ENCODE data around the gene CCNE1. TPM values are rescaled to one million over a fixed set of nuclear protein-coding genes. Genes with fewer than 3 reads are reported as not detected.

CCNE1 gene
- total RNA-seq, 1 donor from 2014 or later: 14.7 TPM

DNA sequence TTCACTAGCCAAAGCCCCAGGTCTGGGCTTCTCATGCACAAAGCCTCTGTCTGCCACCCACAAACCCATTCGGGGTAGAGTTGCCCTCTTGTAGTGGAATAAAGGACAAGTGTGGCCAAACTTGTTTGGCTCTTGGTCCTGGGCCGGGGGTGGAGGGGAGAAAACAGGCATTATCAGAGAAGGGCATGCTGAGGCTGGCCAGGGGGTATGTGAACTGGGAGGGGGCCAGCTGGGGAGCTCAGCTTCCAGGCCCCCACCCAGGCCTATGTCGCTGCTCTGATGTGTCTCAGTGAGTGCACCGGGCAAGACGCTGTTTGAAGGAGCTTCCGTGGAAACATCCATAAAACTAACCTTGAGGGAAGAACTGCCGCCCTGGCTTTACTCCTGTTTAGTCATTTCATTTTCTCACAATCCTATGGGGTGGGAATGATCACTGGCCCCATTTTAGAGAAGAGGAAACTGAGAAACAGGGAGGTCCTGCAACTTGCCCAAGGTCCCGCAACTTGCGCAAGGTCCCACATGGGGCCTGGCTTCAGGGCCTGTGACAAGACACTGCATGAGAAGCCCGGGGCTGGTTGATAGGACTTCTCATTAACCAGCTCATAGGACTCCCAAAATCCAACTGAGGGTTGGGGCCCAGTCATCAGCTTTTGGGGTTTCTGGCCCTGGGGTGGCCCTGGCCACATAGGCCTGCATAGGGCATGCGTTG is 30.8 kb downstream of the CCNE1 start:
- Mint-ChIP-seq H3K36me3 (no peaks in the 10 kb centered on the region), H3K4me3 (peak overlapping the region; percentile 57), H3K4me1 (peaks cover 34% of the 10 kb centered on the region), H3K9me3 (no peaks in the 10 kb centered on the region), H3K27me3 (ENCODE audit: low read depth) (peaks cover 4% of the 10 kb centered on the region), H3K27ac (no peak overlapping the region)
- no peak for DNase-seq (ENCODE audit: low spot score in 2 of 2, unreplicated experiment in 2 of 2)
- TF ChIP-seq, protein P1, sequence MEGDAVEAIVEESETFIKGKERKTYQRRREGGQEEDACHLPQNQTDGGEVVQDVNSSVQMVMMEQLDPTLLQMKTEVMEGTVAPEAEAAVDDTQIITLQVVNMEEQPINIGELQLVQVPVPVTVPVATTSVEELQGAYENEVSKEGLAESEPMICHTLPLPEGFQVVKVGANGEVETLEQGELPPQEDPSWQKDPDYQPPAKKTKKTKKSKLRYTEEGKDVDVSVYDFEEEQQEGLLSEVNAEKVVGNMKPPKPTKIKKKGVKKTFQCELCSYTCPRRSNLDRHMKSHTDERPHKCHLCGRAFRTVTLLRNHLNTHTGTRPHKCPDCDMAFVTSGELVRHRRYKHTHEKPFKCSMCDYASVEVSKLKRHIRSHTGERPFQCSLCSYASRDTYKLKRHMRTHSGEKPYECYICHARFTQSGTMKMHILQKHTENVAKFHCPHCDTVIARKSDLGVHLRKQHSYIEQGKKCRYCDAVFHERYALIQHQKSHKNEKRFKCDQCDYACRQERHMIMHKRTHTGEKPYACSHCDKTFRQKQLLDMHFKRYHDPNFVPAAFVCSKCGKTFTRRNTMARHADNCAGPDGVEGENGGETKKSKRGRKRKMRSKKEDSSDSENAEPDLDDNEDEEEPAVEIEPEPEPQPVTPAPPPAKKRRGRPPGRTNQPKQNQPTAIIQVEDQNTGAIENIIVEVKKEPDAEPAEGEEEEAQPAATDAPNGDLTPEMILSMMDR (IDR thresholded peaks at IDR 0.05; ENCODE audit: unreplicated experiment): no peak

DNA sequence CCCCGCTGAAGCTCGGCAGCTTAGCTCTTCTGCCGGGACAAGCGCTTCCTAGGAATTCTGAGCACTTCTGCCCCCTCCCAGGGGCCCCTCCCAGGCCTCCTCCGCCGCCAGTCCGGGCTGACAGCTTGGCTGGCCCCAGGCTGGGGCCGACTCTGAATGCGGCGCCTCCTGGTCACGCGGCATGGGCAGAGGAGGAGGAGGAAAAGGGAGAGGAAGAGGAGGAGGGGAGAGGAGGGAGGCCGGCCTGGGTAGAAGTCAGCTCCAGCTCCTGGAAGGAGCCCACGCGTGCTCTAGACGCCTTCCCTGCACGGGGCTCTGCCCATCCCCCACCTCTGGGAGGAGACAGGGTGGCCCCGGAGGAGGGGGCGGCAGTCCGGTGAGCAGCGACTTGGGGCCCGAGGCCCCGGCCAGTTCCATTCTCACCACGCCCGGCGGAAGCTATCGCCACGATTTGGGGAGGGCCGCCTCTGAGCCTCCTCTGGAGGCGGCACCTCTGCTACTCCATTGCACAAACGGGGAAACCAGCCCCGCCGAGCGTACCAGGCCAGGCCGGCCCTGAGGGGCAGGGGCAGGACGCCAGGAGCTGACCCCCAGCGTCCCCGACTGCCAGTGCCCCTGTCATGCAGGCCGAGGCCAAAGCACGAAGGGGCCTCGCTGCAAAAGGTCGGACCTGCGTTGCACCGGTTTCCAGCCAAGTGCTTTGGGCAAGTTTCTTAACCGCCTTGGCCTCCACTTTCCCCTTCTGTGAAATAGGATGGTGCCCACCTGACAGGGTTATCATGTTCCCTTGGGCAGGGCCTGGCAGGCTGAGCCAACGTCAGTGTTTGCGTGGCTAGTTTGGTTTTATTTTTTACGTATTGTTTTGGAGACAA is 31.6 kb downstream of the CCNE1 start:
- H3K9me3 Mint-ChIP-seq: no peaks in the 10 kb centered on the region
- peaks cover 34% of the 10 kb centered on the region for H3K4me1 Mint-ChIP-seq
- DNase-seq (ENCODE audit: low spot score in 2 of 2, unreplicated experiment in 2 of 2): peak; percentile 40 to 54
- no peak overlapping the region for H3K27ac Mint-ChIP-seq
- peaks cover 6% of the 10 kb centered on the region for H3K27me3 Mint-ChIP-seq (ENCODE audit: low read depth)
- TF ChIP-seq, protein P1 (IDR thresholded peaks at IDR 0.05; ENCODE audit: unreplicated experiment): no peak
- peak overlapping the region; percentile 69 for H3K4me3 Mint-ChIP-seq
- no peaks in the 10 kb centered on the region for H3K36me3 Mint-ChIP-seq

DNA sequence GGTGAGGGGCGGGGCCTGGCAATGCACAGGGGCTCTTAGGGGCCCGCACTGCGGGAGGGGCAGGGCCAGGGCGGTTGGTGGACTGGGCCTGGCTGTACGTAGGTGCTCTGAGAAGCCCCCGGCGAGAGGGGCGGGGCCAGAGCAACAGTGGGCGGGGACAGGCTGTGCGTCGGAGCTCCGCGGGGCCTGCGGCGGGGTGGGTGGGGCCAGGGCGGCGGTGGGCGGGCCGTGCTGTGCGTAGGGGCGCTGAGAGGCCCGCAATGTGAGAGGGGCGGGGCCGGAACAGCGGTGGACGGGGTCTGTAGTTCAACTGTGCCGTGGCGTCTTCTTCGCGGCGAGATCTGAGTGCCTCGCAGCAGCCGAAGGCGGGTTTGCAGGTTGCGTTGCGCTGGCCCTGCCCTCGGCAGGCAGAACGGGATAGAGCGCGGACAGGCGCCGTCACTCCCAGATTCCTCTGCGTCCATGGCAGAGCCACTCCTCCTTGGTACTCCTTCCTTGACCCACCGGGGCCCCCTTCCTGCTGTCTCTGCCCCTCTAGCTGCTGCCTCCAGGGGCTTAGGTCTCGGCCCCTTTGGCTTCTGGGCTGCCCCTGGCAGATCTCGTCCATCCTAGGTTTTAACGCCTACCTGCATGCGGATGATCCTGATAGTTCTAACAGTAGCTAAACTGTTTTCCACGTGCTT is 33.2 kb downstream of the CCNE1 start:
- H3K9me3 Mint-ChIP-seq: no peaks in the 10 kb centered on the region
- H3K27me3 Mint-ChIP-seq (ENCODE audit: low read depth): peaks cover 9% of the 10 kb centered on the region
- peak overlapping the region; percentile 93 for H3K27ac Mint-ChIP-seq
- peaks cover 34% of the 10 kb centered on the region for H3K4me1 Mint-ChIP-seq
- H3K4me3 Mint-ChIP-seq: peak overlapping the region; percentile 75
- TF ChIP-seq, protein P1 (IDR thresholded peaks at IDR 0.05; ENCODE audit: unreplicated experiment): no peak
- DNase-seq (ENCODE audit: low spot score in 2 of 2, unreplicated experiment in 2 of 2): peak; percentile 94 to 97
- no peaks in the 10 kb centered on the region for H3K36me3 Mint-ChIP-seq

DNA sequence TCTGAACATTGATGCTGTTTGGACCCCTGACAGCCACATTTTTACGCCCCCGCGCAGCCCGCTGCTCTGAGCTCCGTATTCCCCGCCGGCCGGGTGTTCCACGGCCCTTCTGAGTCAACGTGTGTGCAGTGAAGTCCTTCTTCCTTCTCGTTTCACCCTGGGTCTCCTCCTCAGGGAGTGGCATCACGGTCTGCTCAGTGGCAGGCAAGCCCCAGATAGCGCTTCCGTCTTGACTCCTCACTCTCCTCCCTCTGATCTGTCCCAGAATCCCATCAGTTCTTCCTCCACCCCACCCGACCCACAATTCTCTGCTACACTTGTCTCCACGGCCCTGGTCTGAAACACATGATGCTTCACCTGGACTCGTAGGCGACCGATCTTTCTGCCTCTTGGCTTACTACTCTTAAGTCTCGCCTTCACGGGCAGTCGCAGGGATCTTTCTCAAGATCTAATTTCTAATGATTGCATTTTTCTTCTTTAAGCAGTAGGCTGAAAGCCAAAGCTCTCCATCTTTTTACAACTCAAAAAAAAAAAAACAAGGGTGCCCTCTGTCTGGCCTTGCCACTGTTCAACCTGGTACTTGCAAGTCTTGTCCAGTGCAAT is 33.9 kb downstream of the CCNE1 start:
- Mint-ChIP-seq H3K27ac (peak overlapping the region; percentile 93), H3K4me3 (peak overlapping the region; percentile 75), H3K9me3 (no peaks in the 10 kb centered on the region), H3K27me3 (ENCODE audit: low read depth) (peaks cover 8% of the 10 kb centered on the region), H3K36me3 (no peaks in the 10 kb centered on the region), H3K4me1 (peaks cover 28% of the 10 kb centered on the region)
- TF ChIP-seq, protein P1 (IDR thresholded peaks at IDR 0.05; ENCODE audit: unreplicated experiment): no peak
- peak in 1 of 2 experiments; percentile 55 for DNase-seq (ENCODE audit: low spot score in 2 of 2, unreplicated experiment in 2 of 2)

DNA sequence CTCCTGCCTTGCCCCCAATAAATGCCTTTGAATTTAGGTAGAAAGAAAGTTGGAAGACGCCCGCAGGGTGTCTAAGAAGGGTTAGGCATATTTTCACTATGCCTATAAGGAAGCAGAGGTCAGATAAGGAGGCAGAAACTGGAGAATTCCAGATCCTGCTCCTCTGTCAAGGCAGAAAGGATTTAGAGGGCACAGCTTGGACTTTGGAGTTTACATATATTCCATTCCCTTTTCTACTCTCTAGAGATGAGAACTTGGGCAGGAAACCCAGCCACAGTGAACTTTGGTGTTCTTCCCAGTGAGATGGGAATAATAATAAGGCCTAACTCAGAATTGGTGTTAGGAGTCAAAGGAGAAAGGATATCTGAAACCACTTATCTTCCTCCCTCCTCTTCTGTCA is 37.4 kb downstream of the CCNE1 start:
- peaks cover 12% of the 10 kb centered on the region for H3K27me3 Mint-ChIP-seq (ENCODE audit: low read depth)
- peaks cover 9% of the 10 kb centered on the region for H3K4me1 Mint-ChIP-seq
- H3K9me3 Mint-ChIP-seq: no peaks in the 10 kb centered on the region
- no peak overlapping the region for H3K27ac Mint-ChIP-seq
- no peak for DNase-seq (ENCODE audit: low spot score in 2 of 2, unreplicated experiment in 2 of 2)
- TF ChIP-seq, protein P1 (IDR thresholded peaks at IDR 0.05; ENCODE audit: unreplicated experiment): no peak
- H3K36me3 Mint-ChIP-seq: no peaks in the 10 kb centered on the region
- no peak overlapping the region for H3K4me3 Mint-ChIP-seq

Measured in mesothelial cell of epicardium (in vitro differentiated cells).